HCT116 (cell line): ENCODE results near the gene ZC3H12D. TPM values are rescaled to one million over a fixed set of nuclear protein-coding genes. Genes with fewer than 3 reads are reported as not detected.

Experiments
- ATAC-seq: fragments of 200-7000 bp; cut with Tn5 transposase; 2 replicates; pipeline ENCODE4 v1.9.1; 2020; ENCODE audit warnings: mild to moderate bottlenecking, moderate library complexity
- BruUV-seq: library from RNA; stranded (reverse); fragments of 400-500 nt; replicated peaks from 2 replicates; lab custom pipeline; 2021; lab: Mats Ljungman, UMichigan
- CTCF ChIA-PET: fragments of 300-600 bp; sonication (Branson Sonifier 250); formaldehyde crosslinking; loops from one replicate; lab custom pipeline; 2021; ENCODE audit warnings: antibody characterized with exemption; lab: Charles Lee
- POLR2A ChIA-PET: fragments of 300-600, 350-600 bp; sonication (Branson Sonifier 250); formaldehyde crosslinking; loops from one replicate; lab custom pipeline; 2021; ENCODE audit warnings: antibody characterized with exemption; lab: Charles Lee
- RAD21 ChIA-PET, 2 experiments: fragments of 300-600 bp; sonication (Branson Sonifier 250); formaldehyde crosslinking; loops; one replicate each; lab custom pipeline; 2023; ENCODE audit warnings: low total read pairs in 2 of 2; ENCODE audit not compliant: uncharacterized antibody in 2 of 2, unreplicated experiment in 2 of 2, low non-redundant PET in 1 of 2; lab: Charles Lee
- DNase-seq: peaks from one replicate; pipeline ENCODE4 v3.0.0-alpha.2; 2010; ENCODE audit warnings: low read depth, low spot score
- H2AFZ ChIP-seq: fragments of 200-600 bp; shearing (Covaris generic), sonication (generic); 2 replicates; pipeline ENCODE4 v1.6.1; 2017; ENCODE audit warnings: low read depth, mixed run types, mixed read lengths, antibody characterized with exemption, low read length; ENCODE audit not compliant: poor library complexity, severe bottlenecking
- H3K27ac ChIP-seq: 2 replicates; pipeline ENCODE4 v1.5.1; 2012; ENCODE audit warnings: low read depth, low read length
- H3K27me3 ChIP-seq: fragments of 200-600 bp; sonication (generic); 2 replicates; pipeline ENCODE4 v1.6.1; 2016; ENCODE audit warnings: mixed run types, low read length, mixed read lengths; ENCODE audit not compliant: insufficient read depth
- H3K36me3 ChIP-seq, 2 experiments: fragments of 200-500 bp in 1 of 2; fragments of 200-600 bp in 1 of 2; sonication (Bioruptor generic) in 1 of 2; sonication (generic) in 1 of 2; 2 replicates each; pipeline versions ENCODE4 v1.5.1 to v1.6.1; 2014 to 2016; ENCODE audit warnings: low read length in 2 of 2, inconsistent platforms in 1 of 2, mixed read lengths in 1 of 2, mixed run types in 1 of 2; ENCODE audit not compliant: insufficient read depth in 2 of 2, control insufficient read depth in 1 of 2
- H3K4me1 ChIP-seq, 2 experiments: fragments of 200-600 bp in 1 of 2; sonication (generic) in 1 of 2; 2 replicates each; pipeline versions ENCODE4 v1.5.1 to v1.6.1; 2012 to 2017; ENCODE audit warnings: low read length in 2 of 2, inconsistent platforms in 1 of 2, mild to moderate bottlenecking in 1 of 2, mixed read lengths in 1 of 2, mixed run types in 1 of 2, moderate library complexity in 1 of 2; ENCODE audit not compliant: insufficient read depth in 2 of 2, control insufficient read depth in 1 of 2
- H3K4me2 ChIP-seq: fragments of 200-600 bp; sonication (generic); 2 replicates; pipeline ENCODE4 v1.6.1; 2017; ENCODE audit warnings: mixed run types, low read length, mixed read lengths
- H3K4me3 ChIP-seq, 2 experiments: fragments of 200-600 bp in 1 of 2; sonication (generic) in 1 of 2; replicated peaks in 1 of 2; 2 replicates each; pipeline ENCODE4 v1.5.1; 2011 to 2016; ENCODE audit warnings: low read length in 2 of 2, control low read depth in 1 of 2, low read depth in 1 of 2, mild to moderate bottlenecking in 1 of 2, mixed read lengths in 1 of 2, mixed run types in 1 of 2
- H3K79me2 ChIP-seq: fragments of 200-600 bp; sonication (generic); 2 replicates; pipeline ENCODE4 v1.6.1; 2017; ENCODE audit warnings: mild to moderate bottlenecking, mixed run types, low read length, moderate library complexity, mixed read lengths; ENCODE audit not compliant: insufficient read depth
- H3K9ac ChIP-seq: fragments of 200-600 bp; sonication (generic); 2 replicates; pipeline ENCODE4 v1.6.1; 2016; ENCODE audit warnings: low read length, mixed read lengths
- H3K9me2 ChIP-seq: fragments of 200-600 bp; sonication (generic), shearing (Covaris generic); 2 replicates; pipeline ENCODE4 v1.6.1; 2017; ENCODE audit warnings: mixed run types, mild to moderate bottlenecking, moderate library complexity; ENCODE audit not compliant: insufficient read depth
- H3K9me3 ChIP-seq, 2 experiments: fragments of 200-500 bp in 1 of 2; fragments of 200-600 bp in 1 of 2; sonication (Bioruptor generic) in 1 of 2; sonication (generic) in 1 of 2; 2 replicates each; pipeline ENCODE4 v1.6.1; 2014 to 2017; ENCODE audit warnings: low read length in 2 of 2, mixed read lengths in 2 of 2, inconsistent platforms in 1 of 2, low read depth in 1 of 2, mild to moderate bottlenecking in 1 of 2, mixed run types in 1 of 2, moderate library complexity in 1 of 2; ENCODE audit not compliant: control insufficient read depth in 1 of 2, insufficient read depth in 1 of 2
- H4K20me1 ChIP-seq: fragments of 200-600 bp; sonication (generic), shearing (Covaris generic); 2 replicates; pipeline ENCODE4 v1.6.1; 2017; ENCODE audit warnings: mixed run types, mild to moderate bottlenecking, moderate library complexity; ENCODE audit not compliant: insufficient read depth
- CBX3 ChIP-seq: IDR thresholded peaks from 2 replicates; pipeline ENCODE4 v1.6.1; 2012; ENCODE audit warnings: low read depth
- CEBPB ChIP-seq: IDR thresholded peaks from 2 replicates; pipeline ENCODE4 v1.6.1; 2012; ENCODE audit warnings: low read depth
- ELF1 ChIP-seq: IDR thresholded peaks from 2 replicates; pipeline ENCODE4 v1.6.1; 2012; ENCODE audit warnings: low read depth, borderline replicate concordance
- EZH2 ChIP-seq: fragments of 200-600 bp; sonication (generic); IDR thresholded peaks from 2 replicates; pipeline ENCODE4 v1.6.1; 2017; ENCODE audit warnings: antibody characterized with exemption, mixed run types
- EZH2phosphoT487 ChIP-seq: fragments of 200-600 bp; IDR thresholded peaks from 2 replicates; pipeline ENCODE4 v1.6.1; 2018; ENCODE audit warnings: antibody characterized with exemption, borderline replicate concordance
- FOSL1 ChIP-seq: IDR thresholded peaks from 2 replicates; pipeline ENCODE4 v1.6.1; 2012; ENCODE audit warnings: low read depth
- JUND ChIP-seq: IDR thresholded peaks from 2 replicates; pipeline ENCODE4 v1.6.1; 2012
- POLR2A ChIP-seq: IDR thresholded peaks from 2 replicates; pipeline ENCODE4 v1.7.0; 2011; ENCODE audit warnings: borderline replicate concordance; ENCODE audit not compliant: insufficient read depth, insufficient read length; ENCODE audit errors: extremely low read depth
- RAD21 ChIP-seq: IDR thresholded peaks from 2 replicates; pipeline ENCODE4 v1.6.1; 2012; ENCODE audit warnings: low read depth, mild to moderate bottlenecking
- SP1 ChIP-seq: IDR thresholded peaks from 2 replicates; pipeline ENCODE4 v1.6.1; 2012; ENCODE audit warnings: low read depth
- SRF ChIP-seq: IDR thresholded peaks from 2 replicates; pipeline ENCODE4 v1.6.1; 2012; ENCODE audit warnings: low read depth
- TCF7L2 ChIP-seq: IDR thresholded peaks from 2 replicates; pipeline ENCODE4 v1.7.0; 2011; ENCODE audit warnings: borderline replicate concordance, inconsistent platforms; ENCODE audit not compliant: insufficient read depth, insufficient read length; ENCODE audit errors: extremely low read depth
- YY1 ChIP-seq: IDR thresholded peaks from 2 replicates; pipeline ENCODE4 v1.6.1; 2011; ENCODE audit warnings: low read length, low read depth, moderate library complexity, mild to moderate bottlenecking; ENCODE audit not compliant: insufficient replicate concordance; ENCODE audit errors: extremely low read depth
- ZNF274 ChIP-seq: fragments of 200-500 bp; sonication (Bioruptor generic); IDR thresholded peaks from 2 replicates; pipeline ENCODE4 v1.6.1; 2014; ENCODE audit warnings: mild to moderate bottlenecking, low read depth, low read length, inconsistent platforms
- intact Hi-C: fragments of 100-400 bp; cut with micrococcal nuclease; formaldehyde crosslinking; loops from 2 replicates; pipeline ENCODE4 v1.10.0; 2022
- total RNA-seq: library from RNA; stranded (reverse); gene quantifications from one replicate; pipeline ENCODE4 v1.2.1, GENCODE V29; 2021; ENCODE audit not compliant: unreplicated experiment
- TF ChIP-seq, protein P1 (sequence below): IDR thresholded peaks from 2 replicates; pipeline ENCODE4 v1.6.1; 2012; ENCODE audit warnings: low read depth
- TF ChIP-seq, protein P2 (sequence below), 3 experiments: fragments of 200-600 bp in 1 of 3; sonication (generic) in 1 of 3; IDR thresholded peaks in 2 of 3; conservative IDR thresholded peaks in 1 of 3; 2 replicates each; pipeline ENCODE4 v1.5.1; 2012 to 2017; ENCODE audit warnings: low read depth in 2 of 3, low read length in 2 of 3, antibody characterized with exemption in 1 of 3, borderline replicate concordance in 1 of 3, control low read depth in 1 of 3, mild to moderate bottlenecking in 1 of 3, mixed read lengths in 1 of 3, mixed run types in 1 of 3, moderate library complexity in 1 of 3; ENCODE audit not compliant: insufficient read depth in 1 of 3
- TF ChIP-seq, protein P3 (sequence below): IDR thresholded peaks from 2 replicates; pipeline ENCODE4 v1.6.1; 2012

ZC3H12D gene
- total RNA-seq, 1 experiment from 2014 or later = 0.30 TPM

DNA sequence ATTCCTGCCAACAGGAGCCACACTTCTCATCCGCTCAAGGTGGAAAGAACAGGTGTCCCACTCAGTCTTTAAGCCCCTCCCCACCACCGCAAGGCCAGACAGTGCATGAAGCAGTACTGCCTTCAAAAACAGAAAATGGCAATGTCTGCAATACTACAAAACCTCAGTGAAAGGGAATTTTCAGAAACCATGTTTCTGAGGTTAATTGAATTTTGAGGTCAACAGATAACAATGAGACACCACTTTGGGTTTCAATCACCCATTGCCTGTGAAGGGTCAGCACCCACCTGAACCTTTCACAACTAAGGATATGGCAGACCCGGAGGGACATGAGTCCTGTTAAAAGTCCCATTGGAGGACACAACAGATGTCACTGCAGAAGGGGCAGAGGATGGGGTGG, 13.0 kb downstream of the ZC3H12D start:
- Histone ChIP-seq H3K27ac (no peak overlapping the region), H3K9me2 (no peaks in the 10 kb centered on the region), H3K79me2 (no peaks in the 10 kb centered on the region), H4K20me1 (no peaks in the 10 kb centered on the region), H3K4me3 (no peak overlapping the region), H3K36me3 (no peaks in the 10 kb centered on the region), H3K9ac (no peak overlapping the region), H3K4me2 (no peak overlapping the region), H3K27me3 (no peaks in the 10 kb centered on the region), H3K9me3 (no peaks in the 10 kb centered on the region), H3K4me1 (no peaks in the 10 kb centered on the region), H2AFZ (no peak overlapping the region)
- TF ChIP-seq ZNF274 = no peak
- no peak for TF ChIP-seq POLR2A
- TF ChIP-seq CEBPB = no peak
- TF ChIP-seq SRF = no peak
- TF ChIP-seq FOSL1 = no peak
- no TSS peak for BruUV-seq
- intact Hi-C loops = no loop called here
- ChIA-PET POLR2A (no interaction called here), CTCF (no interaction called here), RAD21 (no interaction called here)
- no peak for ATAC-seq
- no peak for DNase-seq

DNA sequence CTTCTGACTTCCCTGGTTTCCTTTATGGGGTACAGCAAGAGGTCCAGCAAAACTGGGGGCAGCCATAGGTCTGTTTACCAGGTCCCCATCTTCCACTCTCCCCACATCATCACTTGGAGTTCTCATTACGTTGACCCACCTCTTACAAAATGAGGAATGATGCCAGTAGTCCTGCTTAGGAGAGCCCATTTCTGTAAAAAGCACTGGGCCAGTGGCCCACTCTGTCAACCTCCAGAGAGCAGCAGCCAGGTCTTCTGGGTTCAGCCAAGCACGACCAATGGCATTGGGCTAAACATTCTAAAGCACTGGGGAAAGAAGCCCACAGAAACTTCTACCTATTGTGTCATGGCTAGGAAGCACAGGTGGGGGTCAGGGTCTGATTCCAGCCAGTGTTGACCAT, 13.9 kb downstream of the ZC3H12D start:
- no peak overlapping the region for H3K27ac ChIP-seq
- no peaks in the 10 kb centered on the region for H3K36me3 ChIP-seq
- no peak overlapping the region for H3K4me2 ChIP-seq
- H3K9ac ChIP-seq = no peak overlapping the region
- no peaks in the 10 kb centered on the region for H3K4me1 ChIP-seq
- DNase-seq (no peak), ATAC-seq (no peak)
- no peaks in the 10 kb centered on the region for H4K20me1 ChIP-seq
- BruUV-seq = no TSS peak
- H3K27me3 ChIP-seq = no peaks in the 10 kb centered on the region
- H3K79me2 ChIP-seq = no peaks in the 10 kb centered on the region
- no peaks in the 10 kb centered on the region for H3K9me2 ChIP-seq
- POLR2A ChIA-PET = no interaction called here
- no peak overlapping the region for H2AFZ ChIP-seq
- no peaks in the 10 kb centered on the region for H3K9me3 ChIP-seq
- intact Hi-C loops = no loop called here
- CTCF ChIA-PET = no interaction called here
- RAD21 ChIA-PET = no interaction called here
- no peak overlapping the region for H3K4me3 ChIP-seq
- TF ChIP-seq JUND (no peak), FOSL1 (no peak), EZH2 (no peak), CBX3 (no peak), EZH2phosphoT487 (no peak), CEBPB (no peak), ZNF274 (no peak), RAD21 (no peak), YY1 (no peak), SP1 (no peak), ELF1 (no peak), TCF7L2 (no peak)
- TF ChIP-seq, protein P1, sequence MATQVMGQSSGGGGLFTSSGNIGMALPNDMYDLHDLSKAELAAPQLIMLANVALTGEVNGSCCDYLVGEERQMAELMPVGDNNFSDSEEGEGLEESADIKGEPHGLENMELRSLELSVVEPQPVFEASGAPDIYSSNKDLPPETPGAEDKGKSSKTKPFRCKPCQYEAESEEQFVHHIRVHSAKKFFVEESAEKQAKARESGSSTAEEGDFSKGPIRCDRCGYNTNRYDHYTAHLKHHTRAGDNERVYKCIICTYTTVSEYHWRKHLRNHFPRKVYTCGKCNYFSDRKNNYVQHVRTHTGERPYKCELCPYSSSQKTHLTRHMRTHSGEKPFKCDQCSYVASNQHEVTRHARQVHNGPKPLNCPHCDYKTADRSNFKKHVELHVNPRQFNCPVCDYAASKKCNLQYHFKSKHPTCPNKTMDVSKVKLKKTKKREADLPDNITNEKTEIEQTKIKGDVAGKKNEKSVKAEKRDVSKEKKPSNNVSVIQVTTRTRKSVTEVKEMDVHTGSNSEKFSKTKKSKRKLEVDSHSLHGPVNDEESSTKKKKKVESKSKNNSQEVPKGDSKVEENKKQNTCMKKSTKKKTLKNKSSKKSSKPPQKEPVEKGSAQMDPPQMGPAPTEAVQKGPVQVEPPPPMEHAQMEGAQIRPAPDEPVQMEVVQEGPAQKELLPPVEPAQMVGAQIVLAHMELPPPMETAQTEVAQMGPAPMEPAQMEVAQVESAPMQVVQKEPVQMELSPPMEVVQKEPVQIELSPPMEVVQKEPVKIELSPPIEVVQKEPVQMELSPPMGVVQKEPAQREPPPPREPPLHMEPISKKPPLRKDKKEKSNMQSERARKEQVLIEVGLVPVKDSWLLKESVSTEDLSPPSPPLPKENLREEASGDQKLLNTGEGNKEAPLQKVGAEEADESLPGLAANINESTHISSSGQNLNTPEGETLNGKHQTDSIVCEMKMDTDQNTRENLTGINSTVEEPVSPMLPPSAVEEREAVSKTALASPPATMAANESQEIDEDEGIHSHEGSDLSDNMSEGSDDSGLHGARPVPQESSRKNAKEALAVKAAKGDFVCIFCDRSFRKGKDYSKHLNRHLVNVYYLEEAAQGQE = no peak
- TF ChIP-seq, protein P2, sequence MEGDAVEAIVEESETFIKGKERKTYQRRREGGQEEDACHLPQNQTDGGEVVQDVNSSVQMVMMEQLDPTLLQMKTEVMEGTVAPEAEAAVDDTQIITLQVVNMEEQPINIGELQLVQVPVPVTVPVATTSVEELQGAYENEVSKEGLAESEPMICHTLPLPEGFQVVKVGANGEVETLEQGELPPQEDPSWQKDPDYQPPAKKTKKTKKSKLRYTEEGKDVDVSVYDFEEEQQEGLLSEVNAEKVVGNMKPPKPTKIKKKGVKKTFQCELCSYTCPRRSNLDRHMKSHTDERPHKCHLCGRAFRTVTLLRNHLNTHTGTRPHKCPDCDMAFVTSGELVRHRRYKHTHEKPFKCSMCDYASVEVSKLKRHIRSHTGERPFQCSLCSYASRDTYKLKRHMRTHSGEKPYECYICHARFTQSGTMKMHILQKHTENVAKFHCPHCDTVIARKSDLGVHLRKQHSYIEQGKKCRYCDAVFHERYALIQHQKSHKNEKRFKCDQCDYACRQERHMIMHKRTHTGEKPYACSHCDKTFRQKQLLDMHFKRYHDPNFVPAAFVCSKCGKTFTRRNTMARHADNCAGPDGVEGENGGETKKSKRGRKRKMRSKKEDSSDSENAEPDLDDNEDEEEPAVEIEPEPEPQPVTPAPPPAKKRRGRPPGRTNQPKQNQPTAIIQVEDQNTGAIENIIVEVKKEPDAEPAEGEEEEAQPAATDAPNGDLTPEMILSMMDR (IDR thresholded peaks at IDR 0.05 in 2 of 3, conservative IDR thresholded peaks at IDR 0.05 in 1 of 3; ENCODE audit: borderline replicate concordance in 1 of 3, insufficient read depth in 1 of 3, low read depth in 2 of 3, low read length in 2 of 3) = no peak
- TF ChIP-seq, protein P3, sequence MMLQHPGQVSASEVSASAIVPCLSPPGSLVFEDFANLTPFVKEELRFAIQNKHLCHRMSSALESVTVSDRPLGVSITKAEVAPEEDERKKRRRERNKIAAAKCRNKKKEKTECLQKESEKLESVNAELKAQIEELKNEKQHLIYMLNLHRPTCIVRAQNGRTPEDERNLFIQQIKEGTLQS = no peak
